Uterus (tissue), 2 donors: Measurements from ENCODE around the gene DOC2A.

Experiments
- POLR2A ChIP-seq, 2 donors: fragments of 450-650 bp; IDR thresholded peaks; one replicate each; pipeline ENCODE4 v1.6.1; 2016; ENCODE audit warnings: antibody characterized with exemption in 2 of 2, mild to moderate bottlenecking in 1 of 2, moderate library complexity in 1 of 2
- TF ChIP-seq, protein P1 (sequence below), 4 experiments: fragments of 200-600 bp in 2 of 4; fragments of 450-650 bp in 2 of 4; sonication (generic) in 2 of 4; IDR thresholded peaks; one replicate each; pipeline ENCODE4 v1.5.1; 2016 to 2019; ENCODE audit warnings: antibody characterized with exemption in 4 of 4, mild to moderate bottlenecking in 2 of 4, moderate library complexity in 1 of 4

GRCh38 chr16:29996766-29997250, 14.0 kb downstream of the DOC2A start:
- TF ChIP-seq, protein P1, sequence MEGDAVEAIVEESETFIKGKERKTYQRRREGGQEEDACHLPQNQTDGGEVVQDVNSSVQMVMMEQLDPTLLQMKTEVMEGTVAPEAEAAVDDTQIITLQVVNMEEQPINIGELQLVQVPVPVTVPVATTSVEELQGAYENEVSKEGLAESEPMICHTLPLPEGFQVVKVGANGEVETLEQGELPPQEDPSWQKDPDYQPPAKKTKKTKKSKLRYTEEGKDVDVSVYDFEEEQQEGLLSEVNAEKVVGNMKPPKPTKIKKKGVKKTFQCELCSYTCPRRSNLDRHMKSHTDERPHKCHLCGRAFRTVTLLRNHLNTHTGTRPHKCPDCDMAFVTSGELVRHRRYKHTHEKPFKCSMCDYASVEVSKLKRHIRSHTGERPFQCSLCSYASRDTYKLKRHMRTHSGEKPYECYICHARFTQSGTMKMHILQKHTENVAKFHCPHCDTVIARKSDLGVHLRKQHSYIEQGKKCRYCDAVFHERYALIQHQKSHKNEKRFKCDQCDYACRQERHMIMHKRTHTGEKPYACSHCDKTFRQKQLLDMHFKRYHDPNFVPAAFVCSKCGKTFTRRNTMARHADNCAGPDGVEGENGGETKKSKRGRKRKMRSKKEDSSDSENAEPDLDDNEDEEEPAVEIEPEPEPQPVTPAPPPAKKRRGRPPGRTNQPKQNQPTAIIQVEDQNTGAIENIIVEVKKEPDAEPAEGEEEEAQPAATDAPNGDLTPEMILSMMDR (IDR thresholded peaks at IDR 0.05): no peak
- TF ChIP-seq POLR2A (IDR thresholded peaks at IDR 0.05): no peak
